Measurements from ENCODE around the gene SKP2.

The SKP2 gene

GRCh38 chr5:36150676-36151433 is 1.1 kb upstream of the SKP2 start:
- in situ Hi-C loops (cut with MboI; ENCODE audit: low sequenced_read_pairs, unreplicated experiment), result no loop called here
- TF ChIP-seq CTCF (IDR thresholded peaks at IDR 0.05; ENCODE audit: borderline replicate concordance, control extremely low read depth, extremely low read depth, insufficient read depth, missing control alignments), result no peak
- peak; percentile 62 for DNase-seq (ENCODE audit: low spot score)

GRCh38 chr5:36152324-36153297 is 700 bp downstream of the SKP2 start:
- DNase-seq (ENCODE audit: low spot score), result peak; percentile 14
- no peak for TF ChIP-seq CTCF (IDR thresholded peaks at IDR 0.05; ENCODE audit: borderline replicate concordance, control extremely low read depth, extremely low read depth, insufficient read depth, missing control alignments)
- in situ Hi-C loops (cut with MboI; ENCODE audit: low sequenced_read_pairs, unreplicated experiment), result no loop called here

- DNase-seq (ENCODE audit: low spot score), result no peak
- in situ Hi-C loops (cut with MboI; ENCODE audit: low sequenced_read_pairs, unreplicated experiment), result no loop called here
- TF ChIP-seq CTCF (IDR thresholded peaks at IDR 0.05; ENCODE audit: borderline replicate concordance, control extremely low read depth, extremely low read depth, insufficient read depth, missing control alignments), result no peak
Observed at GRCh38 chr5:36153298-36153677, 1.4 kb downstream of the SKP2 start.

GRCh38 chr5:36153726-36154125 is 1.8 kb downstream of the SKP2 start:
- no peak for DNase-seq (ENCODE audit: low spot score)
- in situ Hi-C loops (cut with MboI; ENCODE audit: low sequenced_read_pairs, unreplicated experiment), result no loop called here
- TF ChIP-seq CTCF (IDR thresholded peaks at IDR 0.05; ENCODE audit: borderline replicate concordance, control extremely low read depth, extremely low read depth, insufficient read depth, missing control alignments), result no peak

GRCh38 chr5:36155291-36155690 is 3.4 kb downstream of the SKP2 start:
- in situ Hi-C loops (cut with MboI; ENCODE audit: low sequenced_read_pairs, unreplicated experiment), result no loop called here
- no peak for TF ChIP-seq CTCF (IDR thresholded peaks at IDR 0.05; ENCODE audit: borderline replicate concordance, control extremely low read depth, extremely low read depth, insufficient read depth, missing control alignments)
- DNase-seq (ENCODE audit: low spot score), result no peak

- in situ Hi-C loops (cut with MboI; ENCODE audit: low sequenced_read_pairs, unreplicated experiment), result no loop called here
- TF ChIP-seq CTCF (IDR thresholded peaks at IDR 0.05; ENCODE audit: borderline replicate concordance, control extremely low read depth, extremely low read depth, insufficient read depth, missing control alignments), result no peak
- DNase-seq (ENCODE audit: low spot score), result no peak
Observed at GRCh38 chr5:36156121-36156601, 4.2 kb downstream of the SKP2 start.

All from GM13976 (cell line).